PFSK-1 (cell line): ENCODE data around the gene HMBS.
A peak's percentile ranks its signal among the peaks of the same experiment; 100 is the strongest.

Source experiments
- FOXP2 ChIP-seq: optimal IDR thresholded peaks from 2 replicates; pipeline ENCODE3; 2011; ENCODE audit warnings: borderline replicate concordance, control low read depth, inconsistent platforms; ENCODE audit not compliant: insufficient read depth; ENCODE audit errors: extremely low read length, extremely low read depth
- POLR2AphosphoS5 ChIP-seq: IDR thresholded peaks from 2 replicates; pipeline ENCODE4 v1.6.1; 2012; ENCODE audit warnings: low read depth, mild to moderate bottlenecking, control low read depth, low read length, moderate library complexity
- REST ChIP-seq, 2 experiments: IDR thresholded peaks; 2 replicates each; pipeline versions ENCODE4 v1.6.1 to v1.8.0; 2011 to 2012; ENCODE audit warnings: low read depth in 2 of 2, low read length in 2 of 2, control low read depth in 1 of 2, inconsistent platforms in 1 of 2, mild to moderate bottlenecking in 1 of 2, moderate library complexity in 1 of 2; ENCODE audit not compliant: insufficient read depth in 1 of 2
- SIN3A ChIP-seq: IDR thresholded peaks from 2 replicates; pipeline ENCODE4 v1.6.1; 2012; ENCODE audit warnings: mild to moderate bottlenecking, low read length, moderate library complexity, borderline replicate concordance; ENCODE audit not compliant: insufficient read depth
- TAF1 ChIP-seq: IDR thresholded peaks from 2 replicates; pipeline ENCODE4 v1.6.1; 2012; ENCODE audit warnings: low read length, control low read depth, borderline replicate concordance; ENCODE audit not compliant: insufficient read depth

Gene HMBS

GRCh38 chr11:119121008-119121810 lies 36.5 kb downstream of the HMBS start, which contains the start of gene HINFP:
HINFP (plus strand) TSS chr11:119121580; CDS start chr11:119126945, 5,365 bp downstream.
- TF ChIP-seq POLR2AphosphoS5 = peak; percentile 92
- TF ChIP-seq REST (IDR thresholded peaks at IDR 0.05; ENCODE audit: insufficient read depth in 1 of 2, low read depth in 2 of 2, low read length in 2 of 2) = no peak; a peak in 1 of 4 replicates
- peak; percentile 64; the same call in 1 of the 2 replicates for TF ChIP-seq TAF1
- peak; percentile 85; the same call in 1 of the 2 replicates for TF ChIP-seq SIN3A
- peak; percentile 78 for TF ChIP-seq FOXP2

- no peak for TF ChIP-seq TAF1
- no peak for TF ChIP-seq FOXP2
- TF ChIP-seq POLR2AphosphoS5 = no peak
- no peak for TF ChIP-seq SIN3A
- TF ChIP-seq REST (IDR thresholded peaks at IDR 0.05; ENCODE audit: insufficient read depth in 1 of 2, low read depth in 2 of 2, low read length in 2 of 2) = no peak
Observed at GRCh38 chr11:119121811-119122124, 37.1 kb downstream of the HMBS start.

GRCh38 chr11:119125821-119126220 lies 41.1 kb downstream of the HMBS start:
- TF ChIP-seq POLR2AphosphoS5 = no peak

- TF ChIP-seq FOXP2 (no peak), REST (IDR thresholded peaks at IDR 0.05; ENCODE audit: insufficient read depth in 1 of 2, low read depth in 2 of 2, low read length in 2 of 2) (no peak), TAF1 (no peak), SIN3A (no peak), POLR2AphosphoS5 (no peak)
Observed at GRCh38 chr11:119126675-119127268, 42.1 kb downstream of the HMBS start.

GRCh38 chr11:119130662-119131061 lies 46.0 kb downstream of the HMBS start:
- TF ChIP-seq FOXP2 (peak; percentile 47), POLR2AphosphoS5 (no peak), SIN3A (no peak), TAF1 (no peak), REST (IDR thresholded peaks at IDR 0.05; ENCODE audit: insufficient read depth in 1 of 2, low read depth in 2 of 2, low read length in 2 of 2) (peak in 1 of 2 experiments; percentile 26; a peak in 1 of 4 replicates)
